Activated T-helper 2 cell treated with anti-CD3 and anti-CD28 coated beads, Interferon-gamma antibody, Interleukin-2, Interleukin-4, amounts not matched to agents 10 μg/mL and 5 μg/mL and 100 μg/mL, durations not matched to agents 14 hours and 24 hours and 36 hours (primary cell): ENCODE measurements around the gene SERTM1. TPM values are rescaled to one million over a fixed set of nuclear protein-coding genes. Genes with fewer than 3 reads are reported as not detected.

Source experiments
- DNase-seq: peaks from one replicate; pipeline ENCODE4 v3.0.0; 2021; ENCODE audit warnings: low spot score
- H3K27ac Mint-ChIP-seq: one replicate; pipeline ENCODE4 v1.8.0; 2021; ENCODE audit warnings: mixed read lengths
- H3K27me3 Mint-ChIP-seq: one replicate; pipeline ENCODE4 v1.8.0; 2021; ENCODE audit warnings: low read depth, mixed read lengths
- H3K36me3 Mint-ChIP-seq: one replicate; pipeline ENCODE4 v1.8.0; 2021; ENCODE audit warnings: low read depth, mixed read lengths
- H3K4me1 Mint-ChIP-seq: one replicate; pipeline ENCODE4 v1.8.0; 2021; ENCODE audit warnings: low read depth, mixed read lengths
- H3K4me3 Mint-ChIP-seq: one replicate; pipeline ENCODE4 v1.8.0; 2021; ENCODE audit warnings: low read depth, mild to moderate bottlenecking, moderate library complexity, mixed read lengths
- H3K9me3 Mint-ChIP-seq: one replicate; pipeline ENCODE4 v1.8.0; 2021; ENCODE audit warnings: mixed read lengths
- intact Hi-C: fragments of 100-400 bp; cut with micrococcal nuclease; formaldehyde crosslinking; loops from one replicate; pipeline ENCODE4 v1.15.1; 2023
- total RNA-seq: library from RNA; stranded (reverse); gene quantifications from 2 replicates; pipeline ENCODE4 v1.2.3, GENCODE V29; 2022

The SERTM1 gene
- not detected in 2 replicates for total RNA-seq

DNA sequence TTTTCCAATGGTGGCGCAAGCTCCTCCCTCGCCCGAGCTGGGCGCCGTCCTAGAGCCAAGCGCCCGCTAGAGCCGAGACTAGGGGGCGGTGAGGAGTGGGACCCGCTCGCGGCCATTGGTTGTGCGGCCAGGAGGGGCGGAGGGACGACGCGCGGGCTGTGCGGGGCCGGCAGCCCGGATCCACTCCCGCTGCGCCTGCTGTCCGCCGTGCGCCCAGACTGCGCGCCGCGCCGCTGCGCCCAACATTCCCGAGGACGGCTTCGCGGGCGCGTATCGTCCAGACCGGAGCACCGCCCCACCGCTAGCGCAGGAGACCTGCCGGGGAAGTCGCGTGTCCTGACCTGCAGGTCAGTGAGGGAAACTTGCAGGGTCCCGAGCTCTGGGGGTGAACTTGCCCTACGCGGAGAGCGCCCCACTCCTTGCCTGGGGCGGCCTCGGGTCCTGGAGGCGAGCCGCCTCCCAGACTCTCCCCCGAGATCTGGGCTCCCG lies at the start of gene SERTM1:
SERTM1 (plus strand) TSS at position 183 of the 489 bp plus-strand sequence. CDS start 21,059 bp downstream, outside the sequence.
- Mint-ChIP-seq H3K4me3 (no peak within 1 kb of the TSS), H3K4me1 (no peaks in the 10 kb centered on the region), H3K27me3 (peaks cover 29% of the 10 kb centered on the region), H3K36me3 (no peaks in the 10 kb centered on the region), H3K27ac (no peak within 1 kb of the TSS), H3K9me3 (no peaks in the 10 kb centered on the region)
- intact Hi-C loops, result no loop called here
- DNase-seq, result no peak

DNA sequence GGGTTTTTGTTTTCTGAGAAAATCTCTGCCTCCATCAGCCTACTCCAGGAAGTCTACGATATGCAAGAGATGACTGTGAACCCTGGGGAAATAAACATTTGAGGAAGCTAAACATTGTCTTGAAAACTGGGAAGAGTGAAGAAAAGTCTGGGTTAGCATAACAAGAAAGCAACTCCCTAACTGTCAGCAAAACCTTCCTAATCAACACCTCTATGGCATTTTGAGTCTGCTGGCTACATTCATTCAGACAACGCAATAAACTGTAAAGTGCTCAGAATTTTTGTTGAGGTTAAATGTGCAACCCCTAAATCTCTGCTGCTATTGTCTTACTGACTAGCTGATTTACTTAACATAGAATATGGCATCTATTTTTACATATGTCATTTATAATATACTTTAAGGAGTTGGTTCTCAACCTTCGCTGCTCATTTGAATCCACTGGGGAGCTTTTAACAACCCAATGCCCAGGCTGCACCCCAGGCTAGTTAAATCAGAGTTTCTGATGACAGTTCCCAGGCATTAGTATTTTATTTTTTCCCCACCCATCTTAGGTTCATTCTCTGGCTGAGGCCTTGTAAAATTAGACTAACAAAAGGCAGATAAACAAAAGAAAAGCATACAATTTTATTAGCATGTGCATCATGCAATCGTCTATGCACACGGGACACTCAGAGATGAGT lies 45.3 kb upstream of the SERTM1 start:
- no peak overlapping the region for H3K27ac Mint-ChIP-seq
- no peaks in the 10 kb centered on the region for H3K4me1 Mint-ChIP-seq
- no peaks in the 10 kb centered on the region for H3K27me3 Mint-ChIP-seq
- H3K9me3 Mint-ChIP-seq, result no peaks in the 10 kb centered on the region
- H3K4me3 Mint-ChIP-seq, result no peak overlapping the region
- DNase-seq, result no peak
- intact Hi-C loops, result no loop called here
- H3K36me3 Mint-ChIP-seq, result no peaks in the 10 kb centered on the region

DNA sequence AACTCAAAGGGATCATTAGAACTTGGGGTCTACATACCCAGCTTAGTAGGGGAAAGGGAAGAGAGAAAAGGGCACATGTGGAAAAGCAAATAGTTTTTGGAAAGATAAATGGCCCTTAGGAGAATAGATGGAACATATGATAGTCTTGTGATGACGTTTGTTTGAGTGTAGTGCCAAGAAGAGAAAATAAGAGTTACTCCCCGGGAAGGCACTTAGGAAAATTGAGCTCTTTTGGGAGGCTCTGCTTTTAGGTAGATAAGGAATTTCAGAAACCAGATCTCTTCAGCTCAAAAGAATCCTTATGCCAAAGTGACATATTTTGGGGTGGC lies 44.8 kb upstream of the SERTM1 start:
- no peak overlapping the region for H3K4me3 Mint-ChIP-seq
- H3K4me1 Mint-ChIP-seq, result no peaks in the 10 kb centered on the region
- H3K9me3 Mint-ChIP-seq, result no peaks in the 10 kb centered on the region
- no peak overlapping the region for H3K27ac Mint-ChIP-seq
- no peaks in the 10 kb centered on the region for H3K36me3 Mint-ChIP-seq
- no peak for DNase-seq
- H3K27me3 Mint-ChIP-seq, result no peaks in the 10 kb centered on the region
- intact Hi-C loops, result no loop called here

DNA sequence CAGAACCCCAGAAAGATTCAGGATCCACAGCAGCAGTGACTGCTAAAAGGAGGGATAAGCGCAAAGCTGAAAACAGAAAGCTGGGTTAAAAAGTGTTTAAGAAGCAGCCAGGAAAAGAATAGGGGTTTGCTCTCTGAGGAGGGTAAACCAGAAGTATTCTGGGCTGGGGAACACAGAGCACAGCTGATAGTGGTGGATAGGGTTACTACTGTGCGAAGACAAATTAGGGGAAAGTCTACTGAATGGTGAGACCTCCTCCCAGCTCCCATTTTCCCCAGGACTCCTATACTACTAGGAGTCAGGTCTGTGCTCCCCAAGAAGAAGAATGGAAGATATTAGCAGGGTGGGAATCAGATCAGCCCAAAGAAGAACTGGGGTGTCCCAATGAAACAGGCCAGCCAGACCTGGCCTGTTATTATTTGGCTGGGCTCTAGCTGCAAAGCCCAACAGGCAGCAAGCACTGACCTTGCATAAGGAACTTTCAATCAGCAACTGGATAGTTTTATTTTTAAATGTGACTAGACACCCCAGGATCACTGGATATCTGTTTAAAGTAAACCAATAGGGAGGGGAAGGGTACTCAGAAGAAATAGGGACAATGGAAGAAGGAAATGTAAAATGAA lies 43.5 kb upstream of the SERTM1 start:
- intact Hi-C loops, result no loop called here
- no peaks in the 10 kb centered on the region for H3K27me3 Mint-ChIP-seq
- H3K4me3 Mint-ChIP-seq, result no peak overlapping the region
- H3K27ac Mint-ChIP-seq, result no peak overlapping the region
- no peaks in the 10 kb centered on the region for H3K36me3 Mint-ChIP-seq
- DNase-seq, result no peak
- no peaks in the 10 kb centered on the region for H3K4me1 Mint-ChIP-seq
- no peaks in the 10 kb centered on the region for H3K9me3 Mint-ChIP-seq

DNA sequence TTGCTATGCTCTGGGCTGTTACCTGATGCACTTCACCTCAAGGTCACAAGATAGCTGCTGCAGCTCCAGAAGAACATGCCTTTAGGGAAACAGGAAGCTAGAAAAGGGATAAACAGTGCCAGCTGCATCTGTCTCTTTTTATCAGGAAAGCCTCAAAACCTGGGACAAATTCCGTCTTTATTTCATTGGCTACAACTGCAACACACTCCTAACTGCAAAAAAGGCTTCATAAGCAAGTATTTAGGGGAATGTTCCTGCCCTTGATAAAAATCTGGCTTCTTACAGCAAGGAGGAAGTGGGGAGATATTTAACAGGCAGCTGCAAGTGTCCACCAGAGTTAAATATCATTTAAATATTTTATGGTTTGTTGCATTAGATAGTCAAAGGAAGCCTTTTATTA lies 34.2 kb upstream of the SERTM1 start:
- Mint-ChIP-seq H3K27ac (no peak overlapping the region), H3K9me3 (no peaks in the 10 kb centered on the region), H3K4me3 (no peak overlapping the region), H3K36me3 (no peaks in the 10 kb centered on the region), H3K27me3 (no peaks in the 10 kb centered on the region), H3K4me1 (no peaks in the 10 kb centered on the region)
- intact Hi-C loops, result no loop called here
- no peak for DNase-seq

DNA sequence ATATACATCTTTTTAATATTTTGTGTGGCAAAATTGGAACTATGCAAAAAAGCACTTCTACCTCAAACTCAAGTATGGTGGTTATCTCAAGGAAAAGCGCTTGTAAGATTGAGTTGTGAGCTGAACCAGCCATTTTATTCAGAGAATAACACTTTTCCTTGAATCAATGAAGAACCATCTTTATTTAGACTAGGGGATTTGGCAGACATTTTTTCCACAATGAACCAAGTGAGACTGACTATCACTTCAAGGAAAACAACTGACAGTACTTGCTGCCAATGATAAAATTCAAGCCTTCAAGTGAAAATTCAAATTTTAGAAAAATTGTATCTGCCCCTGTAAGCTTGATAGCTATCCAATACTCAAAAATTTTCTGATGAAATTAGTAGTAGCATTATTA lies 23.2 kb upstream of the SERTM1 start:
- H3K27me3 Mint-ChIP-seq, result no peaks in the 10 kb centered on the region
- no peak for DNase-seq
- no peak overlapping the region for H3K27ac Mint-ChIP-seq
- no peaks in the 10 kb centered on the region for H3K4me1 Mint-ChIP-seq
- H3K36me3 Mint-ChIP-seq, result no peaks in the 10 kb centered on the region
- intact Hi-C loops, result no loop called here
- H3K4me3 Mint-ChIP-seq, result no peak overlapping the region
- no peaks in the 10 kb centered on the region for H3K9me3 Mint-ChIP-seq

DNA sequence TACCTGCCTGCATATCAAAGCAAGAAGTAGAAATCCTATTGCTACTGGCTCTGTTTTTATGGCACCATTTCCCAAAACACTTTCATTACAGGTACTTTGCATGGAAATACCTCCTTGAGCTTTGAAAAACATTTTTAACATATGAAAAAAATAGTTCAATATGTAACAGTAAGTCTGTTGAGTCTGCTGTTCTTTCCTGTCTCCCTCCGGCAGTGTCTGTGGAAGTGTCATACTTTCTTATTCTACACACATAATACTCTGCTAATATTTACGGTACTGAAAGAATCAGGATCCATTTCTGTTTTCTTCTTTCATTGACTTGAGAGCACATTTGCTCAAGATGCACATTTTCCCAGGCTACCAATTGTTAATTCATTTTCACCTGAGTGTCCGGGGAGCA lies 8.2 kb upstream of the SERTM1 start:
- Mint-ChIP-seq H3K36me3 (no peaks in the 10 kb centered on the region), H3K27ac (no peak overlapping the region), H3K4me1 (no peaks in the 10 kb centered on the region), H3K4me3 (no peak overlapping the region), H3K27me3 (no peaks in the 10 kb centered on the region), H3K9me3 (no peaks in the 10 kb centered on the region)
- intact Hi-C loops, result no loop called here
- no peak for DNase-seq

DNA sequence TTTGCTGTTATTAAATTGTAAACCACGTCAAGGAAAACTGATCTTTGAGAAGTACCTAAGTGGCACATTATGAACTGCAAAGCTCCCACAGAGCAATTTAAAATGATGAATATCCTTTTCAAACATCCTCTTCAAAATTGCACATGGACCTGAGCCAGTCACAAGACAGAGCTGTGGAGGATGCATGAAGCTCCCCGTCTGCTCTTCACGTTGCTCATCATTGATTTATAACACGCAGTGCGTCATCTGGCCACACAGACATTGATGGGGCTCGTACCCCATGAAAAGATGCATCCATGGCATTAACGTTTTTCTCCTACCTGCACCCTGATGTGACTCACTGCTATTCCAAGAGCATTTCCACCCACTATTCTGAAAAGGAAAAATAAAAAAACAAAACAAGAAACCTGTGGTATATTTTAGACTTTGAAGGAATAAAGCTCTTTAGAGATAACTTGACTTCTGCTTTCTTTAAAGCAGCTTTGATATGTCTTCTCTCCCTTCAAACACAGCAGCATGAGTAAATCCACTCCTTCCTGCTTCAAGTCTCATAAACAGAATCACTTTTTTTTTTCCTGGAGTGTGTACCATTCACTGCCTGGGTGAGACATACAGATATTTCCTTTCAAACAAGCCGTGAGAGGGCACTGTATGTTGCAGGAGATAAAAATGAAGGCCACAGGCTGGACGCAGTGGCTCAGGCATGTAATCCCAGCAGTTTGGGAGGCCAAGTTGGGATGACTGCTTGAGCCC lies 7.2 kb upstream of the SERTM1 start:
- H3K36me3 Mint-ChIP-seq, result no peaks in the 10 kb centered on the region

DNA sequence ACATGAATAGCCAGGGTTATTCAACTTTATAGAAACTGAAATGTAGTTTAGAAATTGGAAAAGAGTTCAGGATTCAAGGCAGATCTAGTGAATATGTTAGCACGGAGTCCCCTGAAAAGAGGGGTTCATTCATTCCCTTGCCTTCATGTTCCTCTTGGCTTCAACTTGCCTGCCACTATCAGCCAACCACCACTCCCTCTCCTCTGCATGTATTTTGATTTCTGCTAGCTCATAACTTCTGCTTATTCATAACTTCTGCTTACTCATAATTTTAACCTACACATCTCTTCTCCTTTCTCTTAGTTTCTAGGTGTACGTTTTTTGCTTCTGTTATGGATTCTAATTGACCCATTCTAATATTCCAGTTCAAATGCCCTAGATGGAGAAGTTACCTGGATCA lies 5.5 kb upstream of the SERTM1 start:
- no peak for DNase-seq
- no peaks in the 10 kb centered on the region for H3K4me1 Mint-ChIP-seq
- no peak overlapping the region for H3K27ac Mint-ChIP-seq
- no peaks in the 10 kb centered on the region for H3K9me3 Mint-ChIP-seq
- H3K36me3 Mint-ChIP-seq, result no peaks in the 10 kb centered on the region
- no peak overlapping the region for H3K4me3 Mint-ChIP-seq
- peaks cover 9% of the 10 kb centered on the region for H3K27me3 Mint-ChIP-seq
- intact Hi-C loops, result no loop called here

More for the DNA sequence above, 7.2 kb upstream of the SERTM1 start:
- no peaks in the 10 kb centered on the region for H3K9me3 Mint-ChIP-seq
- H3K27me3 Mint-ChIP-seq, result no peaks in the 10 kb centered on the region
- H3K4me1 Mint-ChIP-seq, result no peaks in the 10 kb centered on the region
- H3K27ac Mint-ChIP-seq, result no peak overlapping the region
- H3K4me3 Mint-ChIP-seq, result no peak overlapping the region
- DNase-seq, result no peak
- intact Hi-C loops, result no loop called here

DNA sequence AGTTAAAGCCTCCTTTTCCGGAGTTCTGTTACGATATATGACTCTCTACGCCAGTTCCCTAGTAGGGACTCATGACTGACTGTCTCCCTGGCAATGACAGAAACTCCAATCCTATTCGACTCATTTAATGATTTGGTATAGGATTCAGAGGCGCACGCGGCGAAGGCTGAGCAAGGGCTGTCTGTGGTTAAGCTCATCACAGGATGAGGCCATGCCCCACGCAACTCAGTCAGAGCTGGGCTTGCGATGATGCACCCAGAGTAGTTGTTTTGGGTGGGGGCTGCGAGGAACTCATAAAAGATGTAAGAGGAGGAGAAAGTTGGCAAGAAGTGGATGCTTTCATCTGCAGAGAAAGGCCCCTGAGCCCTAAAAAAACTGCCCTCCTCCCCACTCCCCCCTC lies 468 bp upstream of the SERTM1 start:
- H3K36me3 Mint-ChIP-seq, result no peaks in the 10 kb centered on the region
- intact Hi-C loops, result no loop called here
- DNase-seq, result no peak
- H3K27ac Mint-ChIP-seq, result no peak overlapping the region
- no peaks in the 10 kb centered on the region for H3K4me1 Mint-ChIP-seq
- H3K4me3 Mint-ChIP-seq, result no peak overlapping the region
- no peaks in the 10 kb centered on the region for H3K9me3 Mint-ChIP-seq
- H3K27me3 Mint-ChIP-seq, result peaks cover 29% of the 10 kb centered on the region

DNA sequence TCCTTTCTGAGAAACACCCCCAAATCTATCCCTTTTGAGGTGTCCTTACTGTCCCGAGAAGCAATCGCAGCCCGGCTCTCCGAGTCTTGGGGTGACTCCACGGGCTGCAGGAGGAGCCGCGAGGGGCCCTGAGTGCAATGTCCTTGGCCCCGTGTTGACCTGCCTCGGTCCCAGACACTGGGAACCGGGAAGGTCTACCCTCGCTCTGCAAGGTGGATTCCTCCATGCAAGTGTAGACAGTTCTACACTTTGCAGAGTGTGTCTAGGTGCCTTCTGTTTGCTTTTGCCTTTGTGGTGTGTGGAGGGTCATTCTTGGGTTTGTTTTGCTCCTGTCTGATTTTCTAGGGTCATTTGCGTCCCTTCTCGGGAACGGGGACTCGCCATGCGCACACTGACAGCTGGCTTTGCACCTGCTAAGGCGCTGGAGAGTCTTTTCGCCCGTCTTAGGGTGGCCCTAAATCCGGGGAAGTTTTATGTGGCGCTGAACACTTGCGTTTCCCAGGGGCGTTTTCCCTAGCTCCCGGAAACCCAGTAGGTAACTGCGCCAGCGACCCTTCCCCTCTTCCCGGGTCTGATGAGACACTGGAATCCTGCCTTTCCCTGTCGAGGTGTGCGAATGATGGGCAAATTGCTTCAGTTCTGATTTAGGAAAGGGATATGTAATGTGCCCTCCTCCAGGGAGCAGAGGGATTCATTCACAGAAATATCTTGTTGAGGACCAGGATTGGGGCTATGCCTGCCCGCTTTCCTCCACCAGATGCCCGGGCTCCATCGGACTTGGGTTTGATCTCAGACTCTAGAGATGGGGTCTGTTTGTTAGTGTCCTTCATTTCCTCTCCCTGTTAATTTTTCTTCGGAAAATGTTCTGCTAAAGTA lies 755 bp downstream of the SERTM1 start:
- H3K36me3 Mint-ChIP-seq, result no peaks in the 10 kb centered on the region
- no peaks in the 10 kb centered on the region for H3K9me3 Mint-ChIP-seq
- no peak overlapping the region for H3K27ac Mint-ChIP-seq
- no peaks in the 10 kb centered on the region for H3K4me1 Mint-ChIP-seq
- H3K27me3 Mint-ChIP-seq, result peaks cover 29% of the 10 kb centered on the region
- no peak for DNase-seq
- intact Hi-C loops, result no loop called here
- no peak overlapping the region for H3K4me3 Mint-ChIP-seq

DNA sequence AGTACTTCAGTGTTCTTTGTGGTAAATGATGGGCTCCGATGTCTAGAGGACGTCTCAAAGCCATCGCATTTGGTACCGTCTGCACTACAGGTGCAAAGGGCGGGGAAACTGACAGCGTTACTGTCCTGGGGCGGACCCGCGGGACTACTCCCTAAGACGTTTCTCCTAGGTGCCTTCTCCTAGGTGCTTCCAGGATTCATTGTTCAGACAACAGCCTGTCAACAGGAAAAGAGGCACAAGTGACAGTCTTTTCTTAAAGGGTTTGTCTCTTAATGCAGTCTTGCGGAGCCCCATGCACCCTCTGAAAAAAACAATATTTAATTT lies 1.4 kb downstream of the SERTM1 start:
- no peak overlapping the region for H3K27ac Mint-ChIP-seq

More for the DNA sequence above, 1.4 kb downstream of the SERTM1 start:
- DNase-seq, result no peak
- intact Hi-C loops, result no loop called here
- Mint-ChIP-seq H3K4me3 (no peak overlapping the region), H3K4me1 (no peaks in the 10 kb centered on the region), H3K36me3 (no peaks in the 10 kb centered on the region), H3K9me3 (no peaks in the 10 kb centered on the region), H3K27me3 (peaks cover 29% of the 10 kb centered on the region)
